GM18868 (cell line): Measurements from ENCODE around the gene FBXO4.

Source experiments
- ATAC-seq: cut with Tn5 transposase; IDR thresholded peaks from one replicate; pipeline ENCODE4 v1.9.1; 2021; ENCODE audit warnings: mild to moderate bottlenecking, moderate library complexity; ENCODE audit not compliant: unreplicated experiment

The FBXO4 gene, protein sequence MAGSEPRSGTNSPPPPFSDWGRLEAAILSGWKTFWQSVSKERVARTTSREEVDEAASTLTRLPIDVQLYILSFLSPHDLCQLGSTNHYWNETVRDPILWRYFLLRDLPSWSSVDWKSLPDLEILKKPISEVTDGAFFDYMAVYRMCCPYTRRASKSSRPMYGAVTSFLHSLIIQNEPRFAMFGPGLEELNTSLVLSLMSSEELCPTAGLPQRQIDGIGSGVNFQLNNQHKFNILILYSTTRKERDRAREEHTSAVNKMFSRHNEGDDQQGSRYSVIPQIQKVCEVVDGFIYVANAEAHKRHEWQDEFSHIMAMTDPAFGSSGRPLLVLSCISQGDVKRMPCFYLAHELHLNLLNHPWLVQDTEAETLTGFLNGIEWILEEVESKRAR

DNA sequence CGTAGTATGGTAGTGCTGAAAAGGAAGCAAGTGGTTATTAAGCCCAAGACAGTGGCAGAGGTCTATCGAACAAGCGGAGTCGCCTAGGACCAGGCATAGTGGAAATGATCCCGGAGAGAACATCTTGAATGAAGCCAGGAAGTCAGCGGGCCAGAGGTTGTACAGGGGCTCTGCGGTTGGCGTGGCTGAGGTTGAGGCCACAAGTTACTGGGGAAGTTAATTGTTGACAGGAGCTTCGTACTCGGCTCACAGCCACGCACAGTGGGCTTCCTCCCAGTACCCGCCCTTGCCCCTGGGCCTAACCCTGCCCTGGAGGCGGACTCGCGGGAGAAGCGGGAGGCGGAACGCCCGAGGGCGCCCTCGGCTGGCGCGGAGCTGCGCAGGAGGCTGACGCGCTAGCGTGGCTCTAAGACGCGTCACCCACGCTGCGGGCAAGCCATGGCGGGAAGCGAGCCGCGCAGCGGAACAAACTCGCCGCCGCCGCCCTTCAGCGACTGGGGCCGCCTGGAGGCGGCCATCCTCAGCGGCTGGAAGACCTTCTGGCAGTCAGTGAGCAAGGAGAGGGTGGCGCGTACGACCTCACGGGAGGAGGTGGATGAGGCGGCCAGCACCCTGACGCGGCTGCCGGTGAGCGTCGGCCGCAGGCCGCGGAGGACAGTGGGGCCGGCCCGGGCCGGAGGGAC, at the start of gene FBXO4:
TSS of gene FBXO4 (plus strand) at position 410 of the 683 bp plus-strand sequence. CDS start at position 439, 29 bp downstream.
- ATAC-seq, result peak; percentile 93

DNA sequence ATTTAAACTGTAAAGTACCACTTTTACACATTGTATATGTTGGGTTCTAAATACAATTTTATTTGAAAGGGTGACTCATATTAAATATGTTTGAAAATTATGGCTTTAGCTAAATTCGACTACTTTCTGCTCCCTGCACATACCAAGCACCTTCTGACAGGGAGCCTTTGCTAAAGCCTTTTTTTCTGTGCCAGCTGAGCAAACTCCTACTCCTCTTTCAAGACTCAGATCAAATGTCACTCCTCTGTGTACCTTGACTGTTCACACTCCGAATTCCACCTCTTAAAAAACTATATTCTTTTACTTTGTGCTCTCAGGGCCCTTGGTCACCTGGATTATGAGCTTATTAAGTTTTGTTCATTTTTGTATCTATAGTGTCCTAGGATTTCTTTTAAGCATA, 48.4 kb upstream of the FBXO4 start:
- no peak for ATAC-seq

- ATAC-seq, result no peak
These were observed 47.7 kb upstream of the FBXO4 start for GRCh38 chr5:41877408-41877807.

DNA sequence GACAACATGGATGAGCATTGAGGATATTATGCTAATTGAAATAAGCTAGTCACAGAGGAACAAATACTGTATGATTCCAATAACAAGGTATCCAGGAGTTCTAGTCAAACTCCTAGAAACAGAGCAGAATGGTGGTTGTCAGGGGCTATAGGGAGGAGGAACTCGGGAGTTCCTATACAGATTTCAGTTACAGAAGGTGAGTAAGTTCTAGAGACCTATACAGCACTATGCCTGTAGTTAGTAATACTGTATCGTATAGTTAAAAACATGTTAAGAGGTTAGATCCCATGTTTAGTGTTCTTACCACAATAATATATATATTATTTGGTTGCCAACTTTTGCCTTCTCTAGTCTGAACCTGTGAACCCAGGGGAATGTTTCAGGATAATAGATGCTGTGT, 46.9 kb upstream of the FBXO4 start:
- ATAC-seq, result no peak

- ATAC-seq, result no peak
These were observed 46.2 kb upstream of the FBXO4 start for GRCh38 chr5:41878643-41879478.

DNA sequence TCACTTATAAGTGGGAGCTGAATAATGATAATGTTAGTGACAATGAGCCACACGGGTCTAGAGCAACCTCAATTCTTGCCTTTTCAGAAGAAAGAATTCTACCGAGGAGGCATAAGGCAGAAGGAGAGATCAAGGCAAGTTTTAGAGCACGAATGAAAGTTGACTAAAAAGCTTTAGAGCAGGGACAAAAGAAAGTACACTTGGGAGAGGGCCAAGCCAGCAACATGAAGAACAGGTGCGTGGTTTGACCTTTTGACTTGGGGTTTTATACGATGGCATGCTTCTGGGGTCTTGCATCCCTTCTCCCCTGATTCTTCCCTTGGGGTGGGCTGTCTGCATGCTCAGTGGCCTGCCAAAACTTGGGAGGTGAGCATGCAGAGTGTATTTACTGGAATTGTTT, 42.3 kb upstream of the FBXO4 start:
- ATAC-seq, result no peak

GRCh38 chr5:41883243-41883642, 41.8 kb upstream of the FBXO4 start:
- no peak for ATAC-seq

DNA sequence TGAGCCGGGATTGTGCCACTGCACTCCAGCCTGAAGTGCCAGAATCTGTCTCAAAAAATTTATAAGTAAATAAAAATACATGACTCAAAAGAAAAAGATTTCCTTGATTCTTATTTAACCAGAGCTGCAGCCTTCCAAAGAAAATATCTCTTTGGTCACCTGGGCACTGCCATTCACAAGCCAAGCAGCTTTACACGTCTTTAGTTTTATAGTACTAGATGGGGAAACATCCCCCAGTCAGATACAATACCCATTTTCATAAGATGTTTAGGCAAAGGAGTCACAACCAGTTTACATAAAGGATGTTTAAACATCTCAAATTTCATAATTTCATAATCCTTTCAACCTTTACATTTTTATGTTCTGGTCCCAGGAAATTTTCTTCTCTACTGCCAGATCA, 41.1 kb upstream of the FBXO4 start:
- no peak for ATAC-seq

DNA sequence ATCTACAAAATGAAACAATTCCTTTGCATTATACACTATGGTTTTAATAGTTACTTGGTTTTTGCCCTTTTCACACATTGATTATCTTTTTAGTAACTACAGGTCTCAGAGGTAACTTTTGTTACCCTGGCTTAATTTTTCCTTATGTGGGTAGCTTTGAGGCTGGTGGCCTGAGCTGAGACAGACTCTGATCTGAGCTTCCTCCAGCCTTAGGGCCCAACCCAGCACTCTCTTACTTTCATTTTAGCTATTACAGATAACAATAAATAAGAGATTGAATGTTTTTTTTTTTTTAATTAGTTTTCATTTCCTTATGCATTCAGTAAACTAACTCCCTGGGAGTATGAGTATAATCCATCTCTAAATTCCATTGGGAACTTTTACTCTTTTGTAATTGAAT, 39.8 kb upstream of the FBXO4 start:
- ATAC-seq, result no peak

GRCh38 chr5:41891066-41891707, 33.9 kb upstream of the FBXO4 start:
- ATAC-seq, result peak; percentile 54

DNA sequence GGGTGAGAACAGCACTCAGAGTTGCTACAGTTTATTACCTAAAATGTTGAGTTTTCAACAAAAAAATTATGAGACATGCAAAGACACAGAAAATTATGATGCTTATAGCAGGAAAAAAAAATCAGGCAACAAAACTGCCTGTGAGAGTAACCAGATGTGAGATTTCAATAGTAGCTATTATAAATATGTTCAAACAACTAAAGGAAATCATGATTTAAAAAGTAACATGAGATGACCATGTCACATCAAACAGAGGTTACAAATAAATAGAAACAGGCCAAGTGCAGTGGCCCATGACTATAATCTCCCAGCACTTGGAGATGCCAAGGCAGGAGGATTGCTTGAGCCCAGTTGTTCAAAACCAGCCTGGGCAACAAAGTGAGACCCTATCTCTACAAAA, 33.0 kb upstream of the FBXO4 start:
- no peak for ATAC-seq

DNA sequence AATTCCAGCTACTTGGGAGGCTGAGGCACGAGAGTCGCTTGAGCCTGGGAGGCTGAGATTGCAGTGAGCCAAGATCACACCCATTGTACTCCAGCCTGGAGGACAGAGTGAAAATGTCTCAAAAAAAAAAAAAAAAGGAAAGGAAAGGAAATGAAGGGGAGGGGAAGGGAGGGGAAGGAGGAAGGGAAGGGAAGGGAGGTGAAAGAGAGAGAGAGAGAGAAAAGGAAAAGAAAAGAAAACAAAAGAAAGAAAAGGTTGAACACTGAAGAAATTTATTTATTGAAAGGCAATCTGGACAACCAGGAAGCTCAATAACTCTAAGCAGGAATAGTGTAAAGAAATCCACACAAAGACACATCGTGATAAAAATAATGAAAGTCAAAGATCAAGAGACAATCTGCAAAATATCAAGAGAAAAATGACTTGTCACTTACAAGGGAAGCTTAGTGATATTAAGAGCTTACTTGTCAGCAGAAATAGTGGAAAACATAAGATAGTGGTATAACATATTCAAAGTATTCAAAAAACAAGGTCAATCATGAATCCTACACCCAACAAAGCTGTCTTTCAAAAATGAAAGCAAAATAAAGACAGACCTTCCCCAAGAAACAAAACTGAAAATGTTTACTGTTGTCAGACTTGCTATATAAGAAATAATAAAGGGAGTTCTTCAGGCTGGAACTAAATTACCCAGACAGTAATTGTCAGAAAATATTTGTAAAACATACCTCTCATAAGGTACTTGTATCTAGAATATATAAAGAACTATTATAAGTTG, 31.8 kb upstream of the FBXO4 start:
- no peak for ATAC-seq

DNA sequence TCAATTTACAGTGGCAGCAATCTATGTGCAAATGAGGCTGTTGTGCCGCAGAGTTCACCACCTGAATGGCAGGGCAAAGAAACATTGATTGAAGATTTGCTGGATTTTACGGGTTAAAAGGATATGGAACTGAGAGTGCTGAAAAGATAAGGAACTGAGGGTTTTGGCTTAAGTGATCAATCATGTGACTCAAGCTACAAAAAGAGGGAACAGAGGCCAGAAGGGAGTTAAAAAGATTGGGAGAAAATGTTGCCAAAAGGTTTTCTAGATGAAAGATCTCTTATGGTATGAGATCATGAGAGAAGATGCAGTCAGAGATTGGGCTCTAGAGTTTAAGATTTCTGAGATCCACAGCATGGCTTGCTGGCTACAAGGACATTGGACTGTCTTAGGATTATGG, 28.9 kb upstream of the FBXO4 start:
- no peak for ATAC-seq

DNA sequence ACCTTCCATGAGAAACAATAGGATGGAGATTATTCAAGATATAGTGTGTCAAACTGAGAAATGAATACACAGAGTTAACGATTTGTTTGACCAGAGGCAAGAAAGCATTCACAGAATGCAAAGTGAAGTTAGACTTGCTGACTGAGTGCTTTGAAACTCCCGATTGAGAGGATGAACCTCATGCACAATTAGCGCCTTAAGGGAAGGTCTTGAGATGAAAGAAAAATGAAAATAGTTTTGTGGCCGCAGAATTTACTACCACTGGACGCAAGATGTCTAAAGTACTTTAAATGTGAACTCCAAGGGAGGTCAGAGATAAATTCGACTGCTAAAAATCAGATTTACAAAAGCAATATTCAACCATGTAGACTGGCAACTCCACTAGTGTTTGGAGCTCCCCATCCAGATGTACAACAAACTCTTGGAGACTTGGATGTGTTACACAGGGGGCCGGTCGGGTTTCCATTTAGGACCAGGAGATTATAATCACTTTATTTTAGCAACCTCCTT, 21.6 kb upstream of the FBXO4 start:
- ATAC-seq, result no peak

DNA sequence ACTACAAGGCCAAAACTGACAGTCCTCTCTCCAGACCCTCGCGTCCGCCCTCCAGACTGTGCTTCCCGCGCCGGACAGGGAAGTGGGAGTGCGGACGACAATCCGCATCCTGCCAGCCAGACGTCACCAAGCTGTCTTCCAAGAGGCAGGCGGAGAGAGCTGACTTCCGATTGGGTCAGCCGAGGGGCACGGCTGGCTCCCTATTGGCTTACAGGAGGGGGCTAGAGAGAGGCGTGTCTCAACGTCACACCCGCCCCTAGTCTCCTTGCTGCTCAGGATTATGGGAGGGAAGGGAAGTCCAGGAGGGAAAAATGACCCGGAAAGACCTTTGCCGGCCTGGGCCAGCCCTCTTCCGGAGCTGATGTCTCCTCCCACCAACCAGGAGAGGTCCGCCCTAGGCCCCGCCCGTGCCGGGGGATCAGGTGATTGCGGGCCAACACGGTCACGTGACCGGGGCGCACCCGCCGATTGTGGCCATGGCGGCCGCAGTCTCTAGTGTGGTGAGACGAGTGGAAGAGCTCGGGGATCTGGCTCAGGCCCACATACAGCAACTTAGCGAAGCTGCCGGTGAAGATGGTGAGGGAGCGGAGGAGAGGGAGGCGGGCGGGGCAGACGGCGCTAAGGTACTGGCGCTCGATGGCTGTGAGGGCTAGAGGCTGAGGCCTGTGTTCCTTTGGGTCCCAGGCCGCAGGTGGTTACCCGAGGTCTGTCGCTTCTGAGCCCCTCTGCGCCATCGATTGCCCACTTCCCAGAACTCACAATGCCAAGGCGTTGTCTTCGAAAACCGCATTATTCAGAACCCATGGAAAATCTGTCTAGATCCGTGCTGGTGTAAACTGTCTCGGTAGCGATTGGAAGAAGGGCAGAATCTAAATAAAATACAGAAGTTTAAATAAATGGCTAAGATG, 20.9 kb upstream of the FBXO4 start, which contains the start of gene RIMOC1:
TSS of gene RIMOC1 (plus strand) at position 453 of the 908 bp plus-strand sequence. CDS start at position 477, 24 bp downstream.
- peak; percentile 99 for ATAC-seq

DNA sequence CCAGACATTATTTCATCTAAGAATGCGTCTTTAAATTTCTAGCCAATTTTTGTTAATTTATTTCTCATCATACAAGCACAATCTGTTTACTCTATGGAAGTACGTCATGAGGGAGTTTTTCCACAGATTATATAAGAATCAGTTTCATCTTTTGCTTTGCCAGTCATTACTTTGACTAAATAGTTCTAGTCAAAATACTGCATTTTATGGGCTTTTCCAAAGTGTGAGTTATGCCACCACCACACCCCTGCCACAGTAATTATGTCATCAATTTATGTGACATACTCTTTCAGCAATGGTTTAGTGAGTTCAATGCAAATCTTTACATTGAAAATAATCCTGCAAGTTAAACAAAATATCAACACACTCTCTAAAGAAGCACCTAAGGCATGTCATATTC, 18.9 kb upstream of the FBXO4 start:
- no peak for ATAC-seq

DNA sequence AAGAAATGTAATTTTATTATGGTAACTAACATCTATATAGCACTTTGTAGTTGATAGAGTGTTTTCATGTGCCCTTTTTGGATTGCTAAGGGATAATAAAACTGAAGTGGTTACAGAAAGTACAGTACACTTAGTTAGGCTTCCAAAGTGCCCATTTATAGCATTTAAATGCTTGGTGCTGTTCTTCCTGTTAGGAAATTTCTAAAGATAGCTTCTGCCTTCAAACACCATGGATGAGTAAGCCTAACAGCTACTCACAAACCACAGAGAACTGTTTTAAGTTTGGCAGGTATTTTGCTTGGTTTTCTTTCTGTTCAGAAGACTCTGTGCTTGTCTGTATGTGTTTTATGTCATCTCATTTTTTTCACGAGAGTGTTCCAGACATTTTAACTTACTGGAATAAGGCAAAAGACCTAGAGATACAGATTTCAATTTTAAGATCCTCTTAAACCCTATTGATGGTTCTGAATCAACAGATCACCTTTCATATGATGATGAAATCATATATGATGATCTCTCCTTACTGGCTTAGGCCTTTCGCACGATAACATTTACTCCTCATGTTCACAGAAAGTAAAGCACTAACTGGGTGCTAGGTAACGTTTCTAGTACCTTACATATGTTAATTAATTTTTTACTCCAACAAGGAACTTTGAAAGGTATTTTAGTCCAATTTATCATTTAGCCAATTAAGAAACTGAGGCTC, 16.6 kb upstream of the FBXO4 start:
- ATAC-seq, result no peak

GRCh38 chr5:41918105-41918504, 7.0 kb upstream of the FBXO4 start:
- peak; percentile 61 for ATAC-seq
